GM12892 (cell line): ENCODE measurements around the gene PIGM.

ENCODE experiments used
- POLR2A ChIP-seq: IDR thresholded peaks from 2 replicates; pipeline ENCODE4 v1.6.1; 2011; ENCODE audit warnings: low read depth, low read length, control low read depth
- POLR2AphosphoS5 ChIP-seq: IDR thresholded peaks from 2 replicates; pipeline ENCODE4 v1.6.1; 2011; ENCODE audit warnings: low read depth, low read length, control low read depth

DNA sequence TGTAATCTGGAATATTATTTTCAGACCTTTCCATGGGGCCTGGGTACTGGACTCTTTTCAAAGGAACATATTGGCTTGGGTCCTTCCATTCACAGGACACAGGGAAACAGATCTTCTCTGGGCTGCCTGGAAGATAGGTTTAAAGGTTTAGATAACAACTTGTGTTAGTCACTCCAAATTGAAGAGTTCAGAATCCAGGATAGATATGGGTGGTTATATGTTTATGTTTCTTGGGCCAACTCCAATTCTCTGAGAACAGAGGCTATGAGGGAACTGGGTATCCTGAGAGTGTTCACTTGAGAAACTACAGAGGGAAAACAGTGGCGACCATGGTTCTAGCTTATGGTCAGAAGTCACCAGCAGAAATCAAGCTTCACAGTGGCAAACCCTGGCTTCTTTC, 8.7 kb upstream of the PIGM start:
- TF ChIP-seq POLR2A (no peak), POLR2AphosphoS5 (no peak)
